GM10266 (cell line): ENCODE measurements around the gene ADK.

Source experiments
- DNase-seq: peaks from one replicate; pipeline ENCODE4 v3.0.0; 2012; ENCODE audit errors: extremely low spot score
- CTCF ChIP-seq: IDR thresholded peaks from 2 replicates; pipeline ENCODE4 v1.5.1; 2012; ENCODE audit warnings: mild to moderate bottlenecking, low read depth; ENCODE audit not compliant: control insufficient read depth, insufficient read depth; ENCODE audit errors: missing control alignments

ADK gene

GRCh38 chr10:74681917-74682627, 531.1 kb downstream of the ADK start:
- no peak for DNase-seq
- no peak for TF ChIP-seq CTCF

- no peak for DNase-seq
- TF ChIP-seq CTCF, result no peak
These were observed 532.0 kb downstream of the ADK start for GRCh38 chr10:74683067-74683466.

- no peak for DNase-seq
- TF ChIP-seq CTCF, result no peak
These were observed 532.8 kb downstream of the ADK start for GRCh38 chr10:74683621-74684364.

- TF ChIP-seq CTCF, result no peak
- DNase-seq, result no peak
These were observed 533.4 kb downstream of the ADK start for GRCh38 chr10:74684462-74684861.

GRCh38 chr10:74685564-74685963, 534.5 kb downstream of the ADK start:
- no peak for DNase-seq
- no peak for TF ChIP-seq CTCF

GRCh38 chr10:74690393-74690792, 539.4 kb downstream of the ADK start:
- TF ChIP-seq CTCF, result no peak
- DNase-seq, result no peak

GRCh38 chr10:74691164-74691563, 540.1 kb downstream of the ADK start:
- no peak for TF ChIP-seq CTCF
- DNase-seq, result no peak
